GM12891 (cell line): ENCODE results near the gene RSPH1.
"Not testable (repeated sequence)": the region's sequence is repeated elsewhere in the genome, so short reads cannot be mapped to it uniquely, and the experiment has no call there.

ENCODE experiments used
- DNase-seq: peaks from one replicate; pipeline ENCODE4 v3.0.0; 2011; ENCODE audit warnings: low spot score; ENCODE audit not compliant: insufficient read length
- FAIRE-seq: peaks from 2 replicates; lab custom pipeline; 2011; peaks lifted over from hg19 to GRCh38; lab: Jason Lieb, UNC
- PAX5 ChIP-seq: IDR thresholded peaks from 2 replicates; pipeline ENCODE4 v1.6.1; 2011; ENCODE audit warnings: low read length, moderate library complexity, mild to moderate bottlenecking; ENCODE audit not compliant: insufficient read depth, severe bottlenecking
- POLR2A ChIP-seq: IDR thresholded peaks from 2 replicates; pipeline ENCODE4 v1.6.1; 2011; ENCODE audit warnings: low read depth, low read length, control low read depth
- POLR2AphosphoS5 ChIP-seq: IDR thresholded peaks from 2 replicates; pipeline ENCODE4 v1.6.1; 2011; ENCODE audit warnings: low read depth, low read length, control low read depth
- POU2F2 ChIP-seq: IDR thresholded peaks from 2 replicates; pipeline ENCODE4 v1.6.1; 2011; ENCODE audit warnings: low read depth, mild to moderate bottlenecking, control low read depth, low read length, moderate library complexity
- SPI1 ChIP-seq: IDR thresholded peaks from 2 replicates; pipeline ENCODE4 v1.6.1; 2011; ENCODE audit warnings: low read depth, low read length, control low read depth
- TAF1 ChIP-seq: IDR thresholded peaks from 2 replicates; pipeline ENCODE4 v1.6.1; 2011; ENCODE audit warnings: low read depth, low read length, control low read depth

Gene RSPH1

GRCh38 chr21:42476388-42477331 lies 19.4 kb downstream of the RSPH1 start:
- FAIRE-seq (peak; percentile 47), DNase-seq (no peak)
- no peak for TF ChIP-seq POU2F2
- no peak for TF ChIP-seq TAF1
- no peak for TF ChIP-seq POLR2A
- TF ChIP-seq POLR2AphosphoS5, result no peak
- TF ChIP-seq PAX5, result no peak
- no peak for TF ChIP-seq SPI1

DNA sequence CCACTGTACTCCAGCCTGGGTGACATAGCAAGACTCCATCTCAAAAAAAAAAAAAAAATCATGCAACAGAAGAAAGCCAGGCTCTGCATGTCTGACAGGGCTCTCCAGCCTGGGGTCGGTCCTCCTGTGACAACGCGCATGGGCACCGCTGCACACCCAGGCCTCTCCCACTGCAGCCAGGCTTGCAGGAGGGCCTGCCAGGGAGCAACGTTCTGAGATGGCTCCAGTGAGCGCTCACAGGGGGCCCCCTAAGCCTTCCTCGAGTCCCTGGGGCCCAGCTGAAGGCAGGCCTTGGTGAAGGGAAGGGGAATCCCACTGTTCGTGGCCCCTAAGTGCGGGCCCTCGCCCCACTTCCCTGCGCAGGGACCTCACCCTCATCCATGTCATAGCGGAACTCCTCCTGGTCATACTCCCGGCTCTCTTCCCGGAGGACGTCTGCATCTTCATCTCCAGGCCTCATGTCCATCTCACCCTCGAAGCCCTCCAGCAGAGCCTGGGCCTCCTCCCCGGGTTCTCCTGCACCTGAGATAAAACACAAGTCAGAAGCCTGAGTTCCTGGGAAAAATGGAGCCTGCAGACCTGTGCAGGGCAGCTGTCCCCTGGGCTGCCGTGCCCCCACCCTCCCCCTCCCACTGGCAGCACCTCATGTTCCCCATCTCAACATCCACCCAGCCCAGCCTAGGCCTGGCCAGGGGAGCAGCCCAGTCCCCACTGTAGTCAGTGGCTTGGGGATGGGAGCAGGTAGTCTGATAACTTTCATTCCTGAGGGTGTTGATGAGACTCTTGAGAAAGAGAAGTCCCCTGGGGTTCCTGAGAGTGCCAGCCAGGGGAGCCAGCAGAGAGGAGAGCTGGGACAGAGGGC lies 20.3 kb downstream of the RSPH1 start:
- FAIRE-seq (no peak), DNase-seq (no peak)
- no peak for TF ChIP-seq PAX5
- no peak for TF ChIP-seq POLR2AphosphoS5
- no peak for TF ChIP-seq POLR2A
- no peak for TF ChIP-seq SPI1
- no peak for TF ChIP-seq POU2F2
- no peak for TF ChIP-seq TAF1

GRCh38 chr21:42475036-42475435 lies 21.0 kb downstream of the RSPH1 start:
- TF ChIP-seq PAX5, result no peak
- TF ChIP-seq POLR2A, result no peak
- no peak for TF ChIP-seq SPI1
- no peak for TF ChIP-seq POLR2AphosphoS5
- TF ChIP-seq POU2F2, result no peak
- no peak for TF ChIP-seq TAF1
- DNase-seq (no peak), FAIRE-seq (no peak)

DNA sequence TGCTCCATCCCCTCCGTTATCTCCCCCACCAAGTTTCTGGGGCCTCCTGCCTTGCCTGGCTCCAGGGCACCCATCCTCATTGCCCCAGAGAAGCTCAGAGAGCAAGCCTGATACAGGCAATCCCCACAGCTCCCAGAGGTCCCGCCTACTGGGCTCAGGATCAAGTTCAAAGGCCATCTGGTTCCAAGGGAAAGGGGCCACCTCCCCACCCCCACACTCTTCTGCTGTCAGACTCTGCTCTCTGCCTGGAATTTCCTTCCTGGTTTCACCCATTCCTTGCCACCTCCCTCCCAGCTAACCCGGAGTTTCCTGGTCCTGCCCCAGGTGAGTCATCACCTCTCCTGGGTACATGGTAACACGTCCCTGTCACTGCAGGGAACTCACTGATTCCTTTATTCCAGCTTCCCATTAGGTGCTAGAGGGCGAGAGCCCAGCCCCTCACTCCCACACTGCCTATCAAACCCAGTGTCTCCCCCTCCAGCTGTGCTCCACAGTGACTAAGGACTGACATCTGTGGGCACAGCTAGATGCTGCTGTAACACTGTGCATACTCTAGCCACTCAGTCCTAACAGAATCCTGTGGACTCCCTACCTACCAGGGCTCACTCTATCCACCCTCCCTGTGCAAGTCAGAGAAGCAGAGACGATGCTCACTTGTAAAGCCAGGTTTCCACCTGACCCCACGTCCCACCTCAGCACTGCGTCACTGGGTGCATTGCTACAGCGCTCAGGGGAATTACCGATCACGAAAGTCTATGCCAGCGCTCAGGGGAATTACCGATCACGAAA lies 21.8 kb downstream of the RSPH1 start:
- TF ChIP-seq PAX5, result no peak
- no peak for TF ChIP-seq SPI1
- TF ChIP-seq POLR2AphosphoS5, result no peak
- TF ChIP-seq POLR2A, result no peak
- no peak for TF ChIP-seq TAF1
- TF ChIP-seq POU2F2, result no peak
- no peak for DNase-seq

GRCh38 chr21:42473498-42474042 lies 22.5 kb downstream of the RSPH1 start:
- no peak for DNase-seq
- no peak for TF ChIP-seq TAF1
- TF ChIP-seq POLR2A, result no peak
- no peak for TF ChIP-seq POLR2AphosphoS5
- no peak for TF ChIP-seq SPI1
- no peak for TF ChIP-seq PAX5
- no peak for TF ChIP-seq POU2F2
- FAIRE-seq, result no peak

More for the DNA sequence above, 21.8 kb downstream of the RSPH1 start:
- FAIRE-seq, result peak; percentile 92

DNA sequence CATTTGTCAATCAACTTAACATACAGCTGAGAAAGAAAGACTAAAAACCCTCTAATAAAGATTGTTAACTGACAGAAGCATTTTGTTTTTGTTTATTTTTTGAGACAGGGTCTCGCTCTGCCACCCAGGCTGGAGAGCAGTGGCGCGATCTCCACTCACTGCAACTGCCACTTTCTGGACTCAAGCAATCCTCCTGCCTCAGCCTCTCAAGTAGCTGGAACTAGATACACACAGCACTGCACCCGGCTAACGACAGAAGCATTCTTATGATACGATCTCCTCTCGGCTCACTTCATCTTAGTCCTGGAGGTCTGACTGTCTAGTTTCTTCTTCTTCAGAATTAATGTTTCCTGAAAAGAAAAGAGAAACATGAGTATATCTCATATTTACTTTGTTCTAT lies 23.5 kb downstream of the RSPH1 start:
- DNase-seq (no peak), FAIRE-seq (no peak)
- no peak for TF ChIP-seq POLR2A
- no peak for TF ChIP-seq PAX5
- TF ChIP-seq SPI1, result no peak
- TF ChIP-seq POU2F2, result no peak
- TF ChIP-seq POLR2AphosphoS5, result no peak
- no peak for TF ChIP-seq TAF1

DNA sequence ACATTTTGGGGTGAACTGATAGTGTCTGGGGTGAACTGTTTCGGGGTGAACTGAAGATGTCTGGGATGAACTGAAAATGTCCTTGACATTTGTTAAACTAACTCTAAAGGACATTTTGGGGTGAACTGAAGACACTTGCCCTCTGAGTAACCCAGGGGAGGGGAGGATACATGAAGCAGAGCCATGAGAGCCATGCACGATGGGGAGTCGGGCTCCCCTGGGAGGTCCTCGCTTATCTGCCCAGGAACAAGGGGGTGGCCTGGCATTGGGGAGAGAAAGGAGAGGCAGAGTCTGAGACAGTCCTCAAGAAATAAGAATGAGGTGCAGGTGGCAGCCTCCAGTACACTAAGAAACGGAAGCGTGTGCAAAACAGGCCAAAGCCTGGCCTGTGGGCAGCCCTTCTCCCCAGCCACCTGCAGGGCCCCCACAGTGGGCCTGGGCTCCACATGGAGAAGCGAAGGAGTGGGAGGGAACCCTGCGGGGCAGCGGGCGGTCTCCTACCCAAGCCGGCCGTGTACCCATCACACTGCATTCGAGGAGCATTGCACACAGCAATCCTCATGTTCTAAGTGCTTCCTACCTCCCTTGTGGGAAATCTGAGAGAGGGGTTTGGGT lies 24.2 kb downstream of the RSPH1 start:
- TF ChIP-seq TAF1 (no peak), POU2F2 (no peak), PAX5 (no peak), SPI1 (no peak), POLR2A (no peak), POLR2AphosphoS5 (no peak)
- no peak for DNase-seq
- peak; percentile 16 for FAIRE-seq

DNA sequence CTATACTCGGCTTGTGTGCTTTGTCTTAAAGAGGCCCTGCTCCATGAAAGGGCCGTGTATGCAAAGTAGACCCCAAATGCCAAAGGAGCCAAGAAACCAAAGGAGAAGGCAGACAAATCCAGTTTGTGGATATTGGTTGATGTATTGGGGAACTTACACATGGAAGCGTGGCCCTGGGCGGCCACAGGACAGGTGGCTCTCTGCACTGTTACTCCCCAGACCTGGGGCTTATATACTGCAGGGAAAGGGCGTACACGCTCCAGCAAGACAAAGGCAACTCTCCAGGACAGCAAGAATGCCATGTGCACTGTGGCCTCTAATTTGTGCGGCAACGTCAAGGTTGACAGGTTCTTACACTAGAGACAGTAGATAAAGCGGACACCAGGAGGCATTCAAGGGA lies 24.8 kb downstream of the RSPH1 start:
- TF ChIP-seq SPI1 (no peak), PAX5 (no peak), TAF1 (no peak), POLR2A (no peak), POLR2AphosphoS5 (no peak), POU2F2 (no peak)
- FAIRE-seq (no peak), DNase-seq (no peak)

DNA sequence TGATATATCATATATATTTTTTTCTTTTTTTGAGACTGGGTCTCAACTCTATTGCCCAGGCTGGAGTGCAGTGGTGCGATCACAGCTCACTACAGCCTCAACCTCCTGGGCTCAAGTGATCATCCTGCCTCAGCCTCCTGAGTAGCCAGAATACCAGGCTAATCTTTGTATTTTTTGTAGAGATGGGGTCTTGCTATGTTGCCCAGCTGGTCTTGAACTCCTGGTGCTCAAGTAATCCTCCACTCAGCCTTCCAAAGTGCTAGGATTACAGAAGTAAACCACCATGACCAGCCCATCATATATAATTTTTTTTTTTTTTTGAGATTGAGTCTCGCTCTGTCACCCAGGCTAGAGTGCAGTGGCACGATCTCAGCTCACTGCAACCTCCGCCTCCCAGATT lies 26.3 kb downstream of the RSPH1 start:
- FAIRE-seq, result peak; percentile 13
- not testable (repeated sequence) for DNase-seq
